Psoas muscle (tissue), 8 donors: ENCODE data around the gene BAIAP2. TPM values are rescaled to one million over a fixed set of nuclear protein-coding genes. Genes with fewer than 3 reads are reported as not detected.

Source experiments
- ATAC-seq, 4 donors: fragments of 200-7000 bp; cut with Tn5 transposase; one replicate each; pipeline ENCODE4 v1.9.1; 2020; ENCODE audit warnings: moderate library complexity in 3 of 4, mild to moderate bottlenecking in 2 of 4
- DNase-seq, 2 donors: peaks; one replicate each; pipeline ENCODE4 v3.0.0-alpha.2; 2020
- H3K27ac ChIP-seq: fragments of 200-600 bp; one replicate; pipeline ENCODE4 v1.8.0; 2022
- H3K27me3 ChIP-seq, 3 donors: fragments of 200-600 bp in 1 of 3; one replicate each; pipeline versions ENCODE4 v1.6.1 to v1.8.0; 2013 to 2022; ENCODE audit warnings: low read length in 2 of 3, mild to moderate bottlenecking in 2 of 3, moderate library complexity in 1 of 3; ENCODE audit not compliant: insufficient read depth in 3 of 3
- H3K36me3 ChIP-seq, 2 donors: fragments of 200-600 bp in 1 of 2; one replicate each; pipeline versions ENCODE4 v1.6.1 to v1.8.0; 2013 to 2022; ENCODE audit warnings: low read depth in 1 of 2, mild to moderate bottlenecking in 1 of 2, moderate library complexity in 1 of 2; ENCODE audit not compliant: insufficient read depth in 1 of 2
- H3K4me1 ChIP-seq: fragments of 200-600 bp; one replicate; pipeline ENCODE4 v1.8.0; 2022
- H3K4me3 ChIP-seq: fragments of 200-600 bp; one replicate; pipeline ENCODE4 v1.8.0; 2022; ENCODE audit warnings: mild to moderate bottlenecking
- H3K9me3 ChIP-seq: fragments of 200-600 bp; one replicate; pipeline ENCODE4 v1.8.0; 2022
- CTCF ChIP-seq: fragments of 200-600 bp; IDR thresholded peaks from one replicate; pipeline ENCODE4 v1.8.0; 2022; ENCODE audit warnings: antibody characterized with exemption
- WGBS, 3 donors: extraction: QIAGEN DNeasy Blood & Tissue Kit; methylation state at CpG; one replicate each; pipeline versions ENCODE4 v1.1.6 to v1.1.7; 2013; 5-methylcytosine and 5-hydroxymethylcytosine counted together
- intact Hi-C, 2 donors: fragments of 100-400 bp; cut with DNase I; formaldehyde crosslinking; loops; one replicate each; pipeline versions ENCODE4 v1.11.0 to v1.14.2; 2022
- polyA plus RNA-seq, 3 donors: library from polyadenylated mRNA; stranded (reverse); fragments of 200-250 nt; gene quantifications; one replicate each; pipeline ENCODE4 v1.2.3, GENCODE V29; 2013
- total RNA-seq, 4 donors: library from RNA; stranded (reverse); fragmentation: NEBNext Ultra II Directional in 2 of 4; extraction: Animal tissue kit (Norgen Biotek cat#: 25700) in 2 of 4; gene quantifications; one replicate each; pipeline versions ENCODE4 v1.2.1 to v1.2.4, GENCODE V29; 2021 to 2023
- donor health status: healthy with polysubstance abuse.
- donor health status: DM: no; HTN: no; CAD: no; lungs with moderate emphysema.
- donor health status: Bipolar disorder and iron deficiency.
- donor health status: healthy.
- donor health status: DM: yes; HTN: yes; CAD: no.
- donor health status: DM: no; HTN: no; CAD: no.
- donor health status: DM: no; HTN: no; CAD: no.
- donor health status: DM: yes; HTN: yes; CAD: no.

Gene BAIAP2
- total and polyA plus RNA-seq, 7 donors, result 3.9 to 28.9 (median 8.6) TPM

GRCh38 chr17:81091154-81091553 lies 56.2 kb downstream of the BAIAP2 start:
- no peak overlapping the region for H3K4me3 ChIP-seq
- peaks cover 18% of the 10 kb centered on the region for H3K4me1 ChIP-seq
- 73 to 79% (median 79%) methylated on average over 9 of the region's 9 CpGs for WGBS, 3 donors
- H3K36me3 ChIP-seq, result no peaks in the 10 kb centered on the region
- H3K9me3 ChIP-seq, result no peaks in the 10 kb centered on the region
- peaks cover 0 to 8% (median 0%) of the 10 kb centered on the region in 3 donors for H3K27me3 ChIP-seq
- TF ChIP-seq CTCF, result no peak
- ATAC-seq, result no peak
- DNase-seq, result no peak
- intact Hi-C loops, result loop anchor here (10.0 kb wide), 2 partner anchors 206 to 666 kb away; no protein-coding TSS in a partner anchor
- no peak overlapping the region for H3K27ac ChIP-seq

GRCh38 chr17:81091774-81092517 lies 57.0 kb downstream of the BAIAP2 start:
- ATAC-seq, result no peak
- Histone ChIP-seq H3K27me3 (peaks cover 0 to 8% (median 0%) of the 10 kb centered on the region in 3 donors), H3K36me3 (no peaks in the 10 kb centered on the region), H3K27ac (no peak overlapping the region), H3K4me1 (peaks cover 18% of the 10 kb centered on the region), H3K4me3 (no peak overlapping the region), H3K9me3 (no peaks in the 10 kb centered on the region)
- no peak for TF ChIP-seq CTCF
- 93 to 95% (median 94%) methylated on average over 15 to 23 of the region's 23 CpGs for WGBS, 3 donors
- intact Hi-C loops, result loop anchor here (10.0 kb wide), 2 partner anchors 207 to 667 kb away; no protein-coding TSS in a partner anchor
- no peak for DNase-seq

GRCh38 chr17:81092518-81093095 lies 57.7 kb downstream of the BAIAP2 start:
- peaks cover 25% of the 10 kb centered on the region for H3K4me1 ChIP-seq
- ATAC-seq, result no peak
- TF ChIP-seq CTCF, result no peak
- no peaks in the 10 kb centered on the region for H3K9me3 ChIP-seq
- intact Hi-C loops, result loop anchor here (10.0 kb wide), 2 partner anchors 208 to 668 kb away; no protein-coding TSS in a partner anchor
- no peaks in the 10 kb centered on the region for H3K36me3 ChIP-seq
- 93 to 95% (median 93%) methylated on average over 23 to 24 of the region's 24 CpGs for WGBS, 3 donors
- DNase-seq, result no peak
- no peak overlapping the region for H3K27ac ChIP-seq
- H3K27me3 ChIP-seq, result peaks cover 0 to 8% (median 0%) of the 10 kb centered on the region in 3 donors
- no peak overlapping the region for H3K4me3 ChIP-seq

- no peaks in the 10 kb centered on the region for H3K36me3 ChIP-seq
- no peak for TF ChIP-seq CTCF
- no peak overlapping the region for H3K27ac ChIP-seq
- WGBS, 3 donors, result 80 to 88% (median 84%) methylated on average over 20 to 21 of the region's 21 CpGs
- peaks cover 0 to 8% (median 0%) of the 10 kb centered on the region in 3 donors for H3K27me3 ChIP-seq
- DNase-seq, result no peak
- no peak overlapping the region for H3K4me3 ChIP-seq
- peaks cover 28% of the 10 kb centered on the region for H3K4me1 ChIP-seq
- ATAC-seq, result no peak
- H3K9me3 ChIP-seq, result no peaks in the 10 kb centered on the region
- intact Hi-C loops, result loop anchor here (10.0 kb wide), 2 partner anchors 209 to 669 kb away; no protein-coding TSS in a partner anchor
Observed at GRCh38 chr17:81093619-81094508, 58.9 kb downstream of the BAIAP2 start.
